Common myeloid progenitor, CD34-positive (primary cell): ENCODE results near the gene CASP5.

Source experiments
- CTCF ChIA-PET: fragments of 350-600 bp; sonication (Branson Sonifier 250); formaldehyde crosslinking; loops from one replicate; lab custom pipeline; 2021; ENCODE audit warnings: antibody characterized with exemption; lab: Charles Lee
- POLR2A ChIA-PET: fragments of 350-600 bp; sonication (Branson Sonifier 250); formaldehyde crosslinking; loops from one replicate; lab custom pipeline; 2021; ENCODE audit warnings: antibody characterized with exemption; lab: Charles Lee
- DNase-seq, 3 donors: peaks; one replicate each; pipeline versions ENCODE4 v3.0.0 to v3.0.0-alpha.2; 2013
- H3K27ac ChIP-seq, 2 experiments: 1 replicate in 1 of 2; 2 replicates in 1 of 2; pipeline ENCODE4 v1.7.0; 2013; ENCODE audit warnings: inconsistent platforms in 2 of 2, low read length in 2 of 2, mild to moderate bottlenecking in 2 of 2, low read depth in 1 of 2, moderate library complexity in 1 of 2; ENCODE audit not compliant: severe bottlenecking in 2 of 2, insufficient read depth in 1 of 2, poor library complexity in 1 of 2
- H3K27me3 ChIP-seq, 5 experiments: replicated peaks in 2 of 5; 1 replicate in 3 of 5; 2 replicates in 2 of 5; pipeline versions ENCODE4 v1.6.1 to v1.7.0; 2013; ENCODE audit warnings: low read length in 4 of 5, mild to moderate bottlenecking in 2 of 5, moderate library complexity in 2 of 5, inconsistent platforms in 1 of 5; ENCODE audit not compliant: insufficient read depth in 5 of 5, control insufficient read depth in 4 of 5
- H3K36me3 ChIP-seq, 4 experiments: 1 replicate in 2 of 4; 2 replicates in 2 of 4; pipeline versions ENCODE4 v1.6.1 to v1.7.0; 2013; ENCODE audit warnings: low read length in 3 of 4, control low read depth in 1 of 4, mild to moderate bottlenecking in 1 of 4; ENCODE audit not compliant: control insufficient read depth in 4 of 4, insufficient read depth in 4 of 4
- H3K4me1 ChIP-seq, 4 experiments: 1 replicate in 3 of 4; 2 replicates in 1 of 4; pipeline versions ENCODE4 v1.6.1 to v1.7.1; 2013; ENCODE audit warnings: low read length in 3 of 4, mild to moderate bottlenecking in 3 of 4, control low read depth in 1 of 4, inconsistent platforms in 1 of 4, moderate library complexity in 1 of 4; ENCODE audit not compliant: control insufficient read depth in 4 of 4, insufficient read depth in 4 of 4; ENCODE audit errors: control extremely low read depth in 1 of 4
- H3K4me3 ChIP-seq, 7 experiments: 1 replicate in 4 of 7; 2 replicates in 3 of 7; pipeline versions ENCODE4 v1.5.1 to v1.7.0; 2013; ENCODE audit warnings: mild to moderate bottlenecking in 7 of 7, low read length in 6 of 7, moderate library complexity in 6 of 7, inconsistent platforms in 2 of 7, low read depth in 2 of 7, control low read depth in 1 of 7; ENCODE audit not compliant: insufficient read depth in 4 of 7, control insufficient read depth in 1 of 7; ENCODE audit errors: extremely low read depth in 1 of 7
- H3K9me3 ChIP-seq, 5 experiments: 1 replicate in 4 of 5; 2 replicates in 1 of 5; pipeline versions ENCODE4 v1.6.1 to v1.7.1; 2013; ENCODE audit warnings: low read length in 4 of 5, mild to moderate bottlenecking in 2 of 5, inconsistent platforms in 1 of 5, low read depth in 1 of 5, moderate library complexity in 1 of 5; ENCODE audit not compliant: control insufficient read depth in 4 of 5, insufficient read depth in 2 of 5; ENCODE audit errors: control extremely low read depth in 1 of 5
- WGBS: methylation state at CpG from one replicate; pipeline ENCODE4 v1.1.5; 2013; ENCODE audit not compliant: insufficient coverage; 5-methylcytosine and 5-hydroxymethylcytosine counted together

The CASP5 gene

DNA sequence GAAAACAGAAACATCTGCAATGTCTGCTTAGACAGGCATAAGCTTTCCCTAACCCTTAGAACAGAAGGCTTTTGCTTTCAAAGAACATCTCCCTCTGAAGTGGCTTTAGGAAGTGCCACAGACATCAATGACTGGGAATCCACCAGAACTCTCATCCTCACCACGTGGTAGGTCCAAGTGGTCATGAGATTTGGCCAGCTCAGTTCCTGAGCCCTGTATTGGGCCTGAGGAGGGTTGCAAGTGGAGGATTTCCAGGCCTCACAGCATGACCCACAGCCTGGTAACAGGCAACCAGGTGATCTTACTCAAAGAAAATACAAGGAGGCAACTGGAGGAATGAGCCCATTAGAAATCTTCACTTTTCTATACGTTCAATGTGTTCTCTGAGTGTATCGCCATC is 10.4 kb upstream of the CASP5 start:
- Histone ChIP-seq H3K4me1 (peaks cover 5 to 25% (median 15%) of the 10 kb centered on the region in 4 experiments), H3K27ac (peak overlapping the region in 1 of 2 experiments; percentile 7)

DNA sequence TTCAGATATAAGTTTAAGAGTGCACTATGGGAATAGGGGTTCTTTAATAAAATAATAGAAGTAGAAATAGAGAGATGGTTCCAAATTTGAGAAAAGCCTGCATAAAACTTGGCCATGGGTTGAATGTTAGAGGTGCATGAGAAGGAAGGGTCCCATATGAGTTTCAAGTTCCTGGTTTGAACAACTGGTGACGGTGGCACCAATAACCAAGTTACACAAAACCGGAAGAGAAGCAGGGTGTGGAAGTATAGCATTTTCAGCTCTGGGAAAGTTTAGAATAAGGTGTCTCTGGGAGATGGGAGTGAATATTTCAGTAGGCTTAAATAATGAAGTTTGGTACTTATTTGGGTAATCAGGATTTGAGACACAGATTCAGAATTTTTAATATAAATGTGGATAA is 9.5 kb upstream of the CASP5 start:
- no peak for DNase-seq
- H3K4me3 ChIP-seq, result peak overlapping the region in 1 of 7 experiments; percentile 42
- peaks cover 14 to 23% (median 20%) of the 10 kb centered on the region in 4 experiments for H3K36me3 ChIP-seq
- ChIA-PET CTCF (no interaction called here), POLR2A (no interaction called here)
- H3K27me3 ChIP-seq, result no peaks in the 10 kb centered on the region
- no peaks in the 10 kb centered on the region for H3K9me3 ChIP-seq
- WGBS, result 100% methylated on average over 2 of the region's 2 CpGs
- peaks cover 5 to 33% (median 18%) of the 10 kb centered on the region in 4 experiments for H3K4me1 ChIP-seq
- no peak overlapping the region for H3K27ac ChIP-seq

More for the DNA sequence above, 10.4 kb upstream of the CASP5 start:
- H3K9me3 ChIP-seq, result no peaks in the 10 kb centered on the region
- CTCF ChIA-PET, result no interaction called here
- H3K4me3 ChIP-seq, result peak overlapping the region in 3 of 7 experiments; percentile 7 to 81 (median 58)
- no peak for DNase-seq
- no peaks in the 10 kb centered on the region for H3K27me3 ChIP-seq
- H3K36me3 ChIP-seq, result peaks cover 14 to 25% (median 20%) of the 10 kb centered on the region in 4 experiments
- POLR2A ChIA-PET, result no interaction called here
- WGBS, result no CpG with 5 or more reads among the region's 3 CpGs

- no peaks in the 10 kb centered on the region for H3K27me3 ChIP-seq
- peak overlapping the region in 1 of 2 experiments; percentile 29 for H3K27ac ChIP-seq
- ChIA-PET CTCF (no interaction called here), POLR2A (no interaction called here)
- H3K4me1 ChIP-seq, result peaks cover 3 to 27% (median 11%) of the 10 kb centered on the region in 4 experiments
- H3K4me3 ChIP-seq, result peak overlapping the region in 3 of 7 experiments; percentile 9 to 58 (median 22)
- H3K9me3 ChIP-seq, result no peaks in the 10 kb centered on the region
- DNase-seq, result peak; percentile 53 to 81 (median 68)
- peaks cover 21 to 34% (median 25%) of the 10 kb centered on the region in 4 experiments for H3K36me3 ChIP-seq
- WGBS, result 5% methylated on average over 3 of the region's 3 CpGs
Measured at GRCh38 chr11:105027678-105028077, 4.7 kb upstream of the CASP5 start.

DNA sequence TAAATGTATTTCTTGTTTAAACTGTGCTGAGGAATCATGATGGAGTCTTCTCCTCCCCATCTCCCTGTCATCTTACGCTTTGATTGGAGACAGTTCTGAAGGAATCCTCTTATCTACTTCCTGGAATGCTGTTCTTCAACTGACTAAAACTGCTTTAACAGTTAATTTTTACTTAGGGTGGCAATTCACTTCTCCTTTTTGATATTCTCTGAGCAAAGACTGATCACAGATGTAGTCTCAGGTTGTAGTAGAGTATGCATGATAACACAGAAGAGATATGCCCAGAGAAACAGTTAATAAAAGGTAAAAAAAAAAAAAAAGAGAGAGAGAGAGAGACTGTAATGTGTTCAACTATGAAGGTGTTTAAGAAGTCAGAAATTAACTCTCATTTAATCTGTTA is 1.4 kb upstream of the CASP5 start:
- ChIA-PET POLR2A (no interaction called here), CTCF (no interaction called here)
- Histone ChIP-seq H3K9me3 (no peaks in the 10 kb centered on the region), H3K27ac (no peak overlapping the region), H3K27me3 (no peaks in the 10 kb centered on the region), H3K36me3 (peaks cover 9 to 17% (median 11%) of the 10 kb centered on the region in 4 experiments), H3K4me1 (peaks cover 3 to 28% (median 11%) of the 10 kb centered on the region in 4 experiments), H3K4me3 (no peak overlapping the region)
- DNase-seq, result peak in 1 of 3 donors; percentile 29
- no CpG with 5 or more reads among the region's 1 CpG for WGBS

DNA sequence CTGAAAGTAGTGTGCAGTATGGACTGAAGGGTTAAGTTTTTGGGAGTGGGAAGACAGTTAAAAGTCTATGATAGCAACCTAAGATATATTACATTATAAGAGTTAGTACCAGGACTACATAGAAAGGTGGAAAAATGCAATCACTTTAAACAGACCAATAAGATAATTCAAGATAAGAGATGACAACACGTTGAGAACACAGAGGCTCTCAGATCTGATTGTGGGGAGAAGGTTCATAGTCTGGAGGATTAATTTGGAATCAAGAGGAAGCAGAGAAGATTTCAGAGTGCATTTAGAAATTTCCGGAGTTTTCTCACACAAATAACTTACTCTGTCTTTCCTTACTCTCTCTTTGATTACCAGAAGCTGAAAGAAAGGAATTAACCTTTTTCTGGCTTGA is 441 bp downstream of the CASP5 start:
- ChIA-PET CTCF (no interaction called here), POLR2A (no interaction called here)

GRCh38 chr11:105007463-105007862 is 15.5 kb downstream of the CASP5 start:
- Histone ChIP-seq H3K9me3 (no peaks in the 10 kb centered on the region), H3K36me3 (no peaks in the 10 kb centered on the region), H3K4me1 (no peaks in the 10 kb centered on the region), H3K27ac (no peak overlapping the region), H3K4me3 (no peak overlapping the region), H3K27me3 (no peaks in the 10 kb centered on the region)
- ChIA-PET POLR2A (no interaction called here), CTCF (interaction anchor here (1.9 kb wide), 1 partner anchor 10 kb away, joined by 4 read pairs; no protein-coding TSS in a partner anchor)
- DNase-seq, result no peak

More for the DNA sequence above, 441 bp downstream of the CASP5 start:
- H3K4me1 ChIP-seq, result peaks cover 3 to 18% (median 8%) of the 10 kb centered on the region in 4 experiments
- WGBS, result 20% methylated on average over 1 of the region's 2 CpGs
- no peak overlapping the region for H3K27ac ChIP-seq
- no peaks in the 10 kb centered on the region for H3K9me3 ChIP-seq
- no peak for DNase-seq
- H3K36me3 ChIP-seq, result peaks cover 4 to 11% (median 7%) of the 10 kb centered on the region in 4 experiments
- no peaks in the 10 kb centered on the region for H3K27me3 ChIP-seq
- H3K4me3 ChIP-seq, result no peak overlapping the region

DNA sequence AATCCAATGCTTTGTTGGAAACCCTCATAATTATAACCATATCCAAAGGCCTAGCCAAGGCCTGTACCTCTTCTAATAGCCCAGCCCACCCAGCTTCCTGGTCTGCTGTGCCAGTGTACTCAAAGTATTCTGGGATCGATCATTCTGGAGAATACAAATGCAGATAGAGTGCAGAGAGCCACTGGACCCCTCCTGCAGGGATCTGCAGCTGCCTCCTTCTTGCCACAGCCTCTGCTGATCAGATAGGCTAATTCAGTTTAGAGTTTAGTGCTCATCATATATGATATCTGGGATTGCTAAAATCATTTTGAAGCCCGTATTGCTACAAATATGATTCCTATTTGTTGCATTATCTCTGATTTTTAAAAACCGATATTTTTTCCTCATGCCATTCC is 17.5 kb downstream of the CASP5 start:
- ChIA-PET CTCF (no interaction called here), POLR2A (no interaction called here)
- Histone ChIP-seq H3K4me3 (no peak overlapping the region), H3K27ac (no peak overlapping the region), H3K4me1 (no peaks in the 10 kb centered on the region), H3K27me3 (no peaks in the 10 kb centered on the region), H3K9me3 (no peaks in the 10 kb centered on the region), H3K36me3 (no peaks in the 10 kb centered on the region)
- DNase-seq, result no peak
- WGBS, result 100% methylated on average over 1 of the region's 3 CpGs
